AG09309 (cell line): Measurements from ENCODE around the gene CLIC1.

Experiments
- DNase-seq: peaks from one replicate; pipeline ENCODE4 v3.0.0-alpha.2; 2010; ENCODE audit warnings: low read depth
- H3K4me3 ChIP-seq: 2 replicates; pipeline ENCODE4 v1.5.1; 2011; ENCODE audit warnings: mild to moderate bottlenecking, low read depth, low read length, moderate library complexity; ENCODE audit not compliant: control insufficient read depth
- CTCF ChIP-seq: IDR thresholded peaks from 2 replicates; pipeline ENCODE4 v1.5.1; 2011; ENCODE audit warnings: mild to moderate bottlenecking, low read depth, low read length, inconsistent platforms; ENCODE audit not compliant: insufficient read depth, control insufficient read depth; ENCODE audit errors: missing control alignments

The CLIC1 gene

GRCh38 chr6:31687321-31687720 is 49.0 kb downstream of the CLIC1 start:
- H3K4me3 ChIP-seq = no peak overlapping the region
- no peak for TF ChIP-seq CTCF
- no peak for DNase-seq

GRCh38 chr6:31686483-31686882 is 49.8 kb downstream of the CLIC1 start:
- no peak for DNase-seq
- H3K4me3 ChIP-seq = no peak overlapping the region
- TF ChIP-seq CTCF = no peak

- no peak overlapping the region for H3K4me3 ChIP-seq
- no peak for DNase-seq
- no peak for TF ChIP-seq CTCF
These were observed 52.7 kb downstream of the CLIC1 start for GRCh38 chr6:31683591-31683990.

GRCh38 chr6:31681135-31681671 is 55.1 kb downstream of the CLIC1 start:
- TF ChIP-seq CTCF = no peak
- H3K4me3 ChIP-seq = peak overlapping the region; percentile 48
- no peak for DNase-seq
